ENCODE results near the gene TRIM31. TPM values are rescaled to one million over a fixed set of nuclear protein-coding genes. Genes with fewer than 3 reads are reported as not detected.

The TRIM31 gene
- total and polyA plus RNA-seq, 2 of the 4 experiments (the other 2 are of a cell fraction): not detected

GRCh38 chr6:30157581-30157980, 44.7 kb upstream of the TRIM31 start:
- Histone ChIP-seq H3K4me3 (ENCODE audit: insufficient read depth, low read depth, low read length) (no peak overlapping the region), H3K9me3 (ENCODE audit: control insufficient read depth, insufficient read depth, low read length) (no peaks in the 10 kb centered on the region), H3K9ac (ENCODE audit: low read depth, low read length) (no peak overlapping the region), H3K36me3 (ENCODE audit: control insufficient read depth, insufficient read depth, low read length) (no peaks in the 10 kb centered on the region), H3K14ac (replicated peaks; ENCODE audit: low read depth, low read length) (no peak overlapping the region), H3K23ac (ENCODE audit: low read depth, low read length) (no peak overlapping the region), H4K5ac (ENCODE audit: low read depth, low read length) (no peak overlapping the region), H4K20me1 (ENCODE audit: insufficient read depth, low read length) (no peaks in the 10 kb centered on the region), H2AK9ac (replicated peaks; ENCODE audit: low read depth, low read length, poor library complexity) (no peak overlapping the region), H3K79me1 (ENCODE audit: low read depth in 1 of 2, low read length in 2 of 2) (no peaks in the 10 kb centered on the region), H3K4ac (ENCODE audit: low read depth, low read length) (no peak overlapping the region), H3K18ac (ENCODE audit: low read depth, low read length) (no peak overlapping the region), H3K56ac (ENCODE audit: extremely low read depth, insufficient read depth, low read length) (no peak overlapping the region), H3K27ac (ENCODE audit: insufficient read depth, low read length) (no peak overlapping the region), H2AK5ac (ENCODE audit: low read depth, low read length) (no peak overlapping the region), H3K9me1 (ENCODE audit: insufficient read depth, low read length) (no peaks in the 10 kb centered on the region), H2BK5ac (ENCODE audit: low read depth, low read length, poor library complexity, severe bottlenecking) (no peak overlapping the region), H4K8ac (ENCODE audit: low read depth in 2 of 2, low read length in 2 of 2) (no peak overlapping the region), H3K4me1 (ENCODE audit: control insufficient read depth, insufficient read depth, low read length) (no peaks in the 10 kb centered on the region), H2BK120ac (ENCODE audit: low read depth, low read length) (no peak overlapping the region), H4K91ac (ENCODE audit: insufficient read depth, low read depth, low read length) (no peak overlapping the region), H3K27me3 (ENCODE audit: control insufficient read depth, insufficient read depth, low read length) (peaks cover 26% of the 10 kb centered on the region; the same call in 1 of the 2 replicates), H2BK15ac (ENCODE audit: low read depth, low read length) (no peak overlapping the region), H3K4me2 (ENCODE audit: low read depth, low read length) (no peak overlapping the region), H2BK20ac (ENCODE audit: low read depth, low read length) (no peak overlapping the region), H2AFZ (replicated peaks; ENCODE audit: low read length, poor library complexity) (no peak overlapping the region)
- TF ChIP-seq FOS (IDR thresholded peaks at IDR 0.05; ENCODE audit: low read depth, low read length): no peak
- TF ChIP-seq MXI1 (IDR thresholded peaks at IDR 0.05; ENCODE audit: borderline replicate concordance, low read depth, low read length): no peak
- no peak for TF ChIP-seq SMC3 (IDR thresholded peaks at IDR 0.05; ENCODE audit: low read depth, low read length)
- TF ChIP-seq USF2 (IDR thresholded peaks at IDR 0.05; ENCODE audit: low read depth, low read length): no peak
- ChIA-PET CTCF (no interaction called here), POLR2A (ENCODE audit: unreplicated experiment) (no interaction called here)
- DNase-seq: peak; percentile 12
- ATAC-seq (ENCODE audit: low read depth): no peak
- dilution Hi-C loops (cut with HindIII; ENCODE audit: low sequenced_read_pairs, unreplicated experiment) (no loop called here), intact Hi-C loops (cut with micrococcal nuclease) (no loop called here), in situ Hi-C loops (cut with MboI; ENCODE audit: low sequenced_read_pairs) (no loop called here)
- BruUV-seq (replicated peaks): no TSS peak
